Neuronal stem cell (in vitro differentiated cells): ENCODE results near the gene NEIL3.

Experiments
- DNase-seq: peaks from one replicate; pipeline ENCODE4 v3.0.0-alpha.2; 2013; ENCODE audit warnings: low spot score
- H2AFZ ChIP-seq: one replicate; pipeline ENCODE4 v1.6.1; 2013; ENCODE audit warnings: mild to moderate bottlenecking, low read length, inconsistent platforms
- H2AK5ac ChIP-seq: 2 replicates; pipeline ENCODE4 v1.6.1; 2013; ENCODE audit warnings: low read depth, mild to moderate bottlenecking, inconsistent platforms, low read length, moderate library complexity, mixed read lengths
- H2BK120ac ChIP-seq: 2 replicates; pipeline ENCODE4 v1.6.1; 2013; ENCODE audit warnings: low read depth, mild to moderate bottlenecking, inconsistent platforms, low read length, moderate library complexity, mixed read lengths
- H2BK12ac ChIP-seq: one replicate; pipeline ENCODE4 v1.6.1; 2013; ENCODE audit warnings: low read length, inconsistent platforms
- H2BK15ac ChIP-seq: 2 replicates; pipeline ENCODE4 v1.6.1; 2013; ENCODE audit warnings: mild to moderate bottlenecking, low read length, inconsistent platforms, mixed read lengths
- H2BK5ac ChIP-seq: one replicate; pipeline ENCODE4 v1.6.1; 2013; ENCODE audit warnings: inconsistent platforms, mild to moderate bottlenecking, low read length, moderate library complexity
- H3K14ac ChIP-seq: one replicate; pipeline ENCODE4 v1.6.1; 2013; ENCODE audit warnings: low read length, inconsistent platforms
- H3K18ac ChIP-seq: 2 replicates; pipeline ENCODE4 v1.6.1; 2013; ENCODE audit warnings: low read length, inconsistent platforms
- H3K23ac ChIP-seq: 2 replicates; pipeline ENCODE4 v1.6.1; 2013; ENCODE audit warnings: low read depth, mild to moderate bottlenecking, mixed read lengths, low read length, inconsistent platforms; ENCODE audit not compliant: poor library complexity
- H3K27ac ChIP-seq: replicated peaks from 3 replicates; pipeline ENCODE4 v1.5.1; 2013; ENCODE audit warnings: low read length, inconsistent platforms
- H3K27me3 ChIP-seq, 3 experiments: 2 replicates each; pipeline ENCODE4 v1.6.1; 2013; ENCODE audit warnings: low read length in 3 of 3, mild to moderate bottlenecking in 2 of 3, inconsistent platforms in 1 of 3, low read depth in 1 of 3, mixed read lengths in 1 of 3, moderate library complexity in 1 of 3; ENCODE audit not compliant: control insufficient read depth in 3 of 3, insufficient read depth in 3 of 3
- H3K36me3 ChIP-seq, 2 donors: replicated peaks in 1 of 2; 2 replicates each; pipeline ENCODE4 v1.6.1; 2013; ENCODE audit warnings: low read length in 2 of 2; ENCODE audit not compliant: control insufficient read depth in 2 of 2, insufficient read depth in 2 of 2
- H3K4ac ChIP-seq: 2 replicates; pipeline ENCODE4 v1.6.1; 2013; ENCODE audit warnings: inconsistent platforms, mild to moderate bottlenecking, low read length, moderate library complexity
- H3K4me1 ChIP-seq, 2 donors: 1 replicate in 1 of 2; 2 replicates in 1 of 2; pipeline ENCODE4 v1.6.1; 2013; ENCODE audit warnings: low read length in 2 of 2, low read depth in 1 of 2; ENCODE audit not compliant: control insufficient read depth in 2 of 2, insufficient read depth in 1 of 2
- H3K4me2 ChIP-seq: one replicate; pipeline ENCODE4 v1.6.1; 2013; ENCODE audit warnings: mild to moderate bottlenecking, low read length, inconsistent platforms; ENCODE audit not compliant: insufficient read depth, poor library complexity, severe bottlenecking
- H3K4me3 ChIP-seq, 2 donors: 2 replicates each; pipeline ENCODE4 v1.5.1; 2013; ENCODE audit warnings: low read length in 2 of 2, mild to moderate bottlenecking in 2 of 2, inconsistent platforms in 1 of 2, moderate library complexity in 1 of 2
- H3K79me1 ChIP-seq: one replicate; pipeline ENCODE4 v1.6.1; 2013; ENCODE audit warnings: low read depth, mild to moderate bottlenecking, inconsistent platforms, low read length, moderate library complexity
- H3K9ac ChIP-seq: one replicate; pipeline ENCODE4 v1.6.1; 2013; ENCODE audit warnings: mild to moderate bottlenecking, low read depth, low read length, inconsistent platforms; ENCODE audit not compliant: poor library complexity
- H3K9me3 ChIP-seq, 2 donors: replicated peaks in 1 of 2; 2 replicates each; pipeline versions ENCODE3 to v1.6.1; 2013; ENCODE audit warnings: low read length in 2 of 2, mild to moderate bottlenecking in 2 of 2, inconsistent platforms in 1 of 2, low read depth in 1 of 2, mixed read lengths in 1 of 2, moderate library complexity in 1 of 2; ENCODE audit not compliant: control insufficient read depth in 2 of 2, insufficient read depth in 1 of 2
- H4K8ac ChIP-seq: one replicate; pipeline ENCODE4 v1.6.1; 2013; ENCODE audit warnings: low read depth, mild to moderate bottlenecking, inconsistent platforms, low read length, moderate library complexity
- H4K91ac ChIP-seq: one replicate; pipeline ENCODE4 v1.6.1; 2013; ENCODE audit warnings: low read length, low read depth, mild to moderate bottlenecking, inconsistent platforms; ENCODE audit not compliant: poor library complexity
- WGBS, 2 donors: extraction: QIAGEN DNeasy Blood & Tissue Kit; methylation state at CpG; one replicate each; pipeline ENCODE4 v1.1.7; 2013; ENCODE audit warnings: missing lambda C conversion rate in 2 of 2, mixed read lengths in 1 of 2; ENCODE audit not compliant: insufficient read length in 2 of 2, insufficient replicate concordance in 1 of 2; ENCODE audit errors: extremely low coverage in 2 of 2; 5-methylcytosine and 5-hydroxymethylcytosine counted together

Gene NEIL3

DNA sequence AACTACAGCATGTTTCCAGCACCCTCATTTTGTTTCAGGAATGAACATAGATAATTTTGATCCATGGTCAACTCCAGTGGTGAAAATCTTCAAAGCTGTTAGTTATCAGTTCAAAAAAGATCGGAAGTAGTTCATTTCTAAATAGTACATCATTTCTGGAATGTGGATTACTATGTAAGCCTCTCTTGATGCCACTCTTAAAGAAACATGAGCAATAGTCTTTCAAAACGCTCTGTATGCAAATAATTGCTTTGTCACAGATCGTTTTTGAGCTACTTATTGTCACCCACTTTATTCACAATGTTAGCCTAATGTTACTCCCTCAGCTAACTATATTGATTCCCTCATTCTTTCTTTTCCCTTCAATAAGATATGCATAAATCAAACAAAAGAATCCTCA, 65.7 kb downstream of the NEIL3 start:
- no peak overlapping the region for H3K4me2 ChIP-seq
- H3K9ac ChIP-seq, result no peak overlapping the region
- no peak overlapping the region for H2BK12ac ChIP-seq
- no peaks in the 10 kb centered on the region for H3K36me3 ChIP-seq
- no CpG with 5 or more reads among the region's 3 CpGs for WGBS, 2 donors
- no peak overlapping the region for H3K14ac ChIP-seq
- H3K18ac ChIP-seq, result no peak overlapping the region
- peak overlapping the region; percentile 69 for H3K27ac ChIP-seq
- no peak overlapping the region for H3K4ac ChIP-seq
- no peak overlapping the region for H3K23ac ChIP-seq
- no peaks in the 10 kb centered on the region for H3K9me3 ChIP-seq
- H2BK120ac ChIP-seq, result no peak overlapping the region
- no peak overlapping the region for H2BK15ac ChIP-seq
- no peak overlapping the region for H3K4me3 ChIP-seq
- no peak overlapping the region for H4K91ac ChIP-seq
- no peaks in the 10 kb centered on the region for H3K27me3 ChIP-seq
- H2AK5ac ChIP-seq, result no peak overlapping the region
- H2BK5ac ChIP-seq, result no peak overlapping the region
- peaks cover 0 to 13% of the 10 kb centered on the region in 2 donors for H3K4me1 ChIP-seq
- DNase-seq, result no peak
- H3K79me1 ChIP-seq, result no peaks in the 10 kb centered on the region
- H4K8ac ChIP-seq, result no peak overlapping the region
- peak overlapping the region; percentile 20 for H2AFZ ChIP-seq

DNA sequence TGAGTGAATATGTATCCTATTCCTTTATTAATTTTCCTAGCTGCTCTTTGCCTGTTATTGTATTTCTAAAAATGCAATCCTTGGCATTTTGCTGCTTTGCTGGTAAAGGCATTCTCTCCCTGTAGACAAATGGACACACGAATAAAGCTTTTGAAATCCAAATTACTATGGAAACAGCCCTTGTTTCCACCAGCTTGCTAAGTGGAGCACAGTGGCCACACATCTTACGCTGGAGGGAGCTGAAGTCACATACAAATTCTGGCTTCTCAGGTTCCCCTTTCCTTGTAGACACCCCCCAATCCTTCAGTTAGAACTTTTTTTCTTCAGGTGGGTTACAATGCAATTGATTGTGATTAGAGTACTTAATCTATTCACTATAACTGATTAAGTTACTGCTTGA, 66.3 kb downstream of the NEIL3 start:
- Histone ChIP-seq H3K79me1 (no peaks in the 10 kb centered on the region), H3K23ac (no peak overlapping the region), H3K36me3 (no peaks in the 10 kb centered on the region), H4K91ac (no peak overlapping the region), H3K4me2 (no peak overlapping the region), H3K18ac (no peak overlapping the region), H3K9me3 (no peaks in the 10 kb centered on the region), H2AFZ (no peak overlapping the region), H3K4ac (no peak overlapping the region), H3K9ac (no peak overlapping the region), H3K27ac (no peak overlapping the region), H2BK120ac (no peak overlapping the region), H3K14ac (no peak overlapping the region), H2BK5ac (no peak overlapping the region), H3K27me3 (no peaks in the 10 kb centered on the region), H3K4me3 (no peak overlapping the region), H2BK15ac (no peak overlapping the region), H2AK5ac (no peak overlapping the region), H4K8ac (no peak overlapping the region), H2BK12ac (no peak overlapping the region), H3K4me1 (peaks cover 0 to 13% of the 10 kb centered on the region in 2 donors)
- no CpG with 5 or more reads among the region's 2 CpGs for WGBS, 2 donors
- no peak for DNase-seq

DNA sequence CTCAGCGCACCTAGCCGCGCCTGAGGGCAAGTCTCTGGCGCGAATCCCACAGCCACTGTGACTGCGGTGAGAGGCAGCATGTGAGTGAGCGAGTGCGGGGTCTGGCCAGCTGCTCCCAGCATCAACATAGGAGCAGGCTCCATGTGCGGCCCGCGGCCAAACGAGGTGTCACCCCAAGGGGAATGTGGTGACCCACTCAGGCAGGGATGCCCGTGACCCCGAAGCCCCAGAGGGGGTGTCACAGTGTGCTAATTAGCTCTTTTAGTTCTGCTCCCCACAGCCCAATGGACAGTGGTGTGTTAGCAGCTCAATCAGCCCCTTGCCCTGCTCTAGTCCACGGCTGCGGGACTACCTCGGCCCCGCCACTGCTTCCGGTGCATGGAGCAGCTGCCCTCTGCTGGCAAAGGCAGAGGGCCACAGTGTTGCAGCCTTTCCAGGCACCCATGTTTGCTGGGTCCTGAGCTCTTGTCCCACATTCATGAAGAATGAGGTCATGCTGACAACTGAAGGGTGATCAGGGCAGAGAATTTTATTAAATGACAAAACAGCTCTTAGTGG, 71.1 kb downstream of the NEIL3 start:
- H2BK5ac ChIP-seq, result no peak overlapping the region
- peak overlapping the region; percentile 86 for H3K14ac ChIP-seq
- no peak overlapping the region for H4K8ac ChIP-seq
- peak overlapping the region in 1 of 2 donors; percentile 65 for H3K4me3 ChIP-seq
- H3K23ac ChIP-seq, result peak overlapping the region; percentile 48
- H3K4ac ChIP-seq, result no peak overlapping the region
- peak overlapping the region; percentile 51 for H2BK15ac ChIP-seq
- peak overlapping the region; percentile 87 for H2AK5ac ChIP-seq
- H2BK120ac ChIP-seq, result no peak overlapping the region
- no peak overlapping the region for H4K91ac ChIP-seq
- H2AFZ ChIP-seq, result no peak overlapping the region
- WGBS, 2 donors, result no CpG with 5 or more reads among the region's 19 CpGs
- H3K27ac ChIP-seq, result no peak overlapping the region
- no peaks in the 10 kb centered on the region for H3K36me3 ChIP-seq
- no peaks in the 10 kb centered on the region for H3K9me3 ChIP-seq
- no peaks in the 10 kb centered on the region for H3K27me3 ChIP-seq
- peak overlapping the region; percentile 81 for H3K18ac ChIP-seq
- DNase-seq, result no peak
- H3K4me2 ChIP-seq, result no peak overlapping the region
- H2BK12ac ChIP-seq, result peak overlapping the region; percentile 66
- H3K9ac ChIP-seq, result peak overlapping the region; percentile 50
- H3K4me1 ChIP-seq, result peaks cover 0 to 5% of the 10 kb centered on the region in 2 donors
- peaks cover 3% of the 10 kb centered on the region for H3K79me1 ChIP-seq

DNA sequence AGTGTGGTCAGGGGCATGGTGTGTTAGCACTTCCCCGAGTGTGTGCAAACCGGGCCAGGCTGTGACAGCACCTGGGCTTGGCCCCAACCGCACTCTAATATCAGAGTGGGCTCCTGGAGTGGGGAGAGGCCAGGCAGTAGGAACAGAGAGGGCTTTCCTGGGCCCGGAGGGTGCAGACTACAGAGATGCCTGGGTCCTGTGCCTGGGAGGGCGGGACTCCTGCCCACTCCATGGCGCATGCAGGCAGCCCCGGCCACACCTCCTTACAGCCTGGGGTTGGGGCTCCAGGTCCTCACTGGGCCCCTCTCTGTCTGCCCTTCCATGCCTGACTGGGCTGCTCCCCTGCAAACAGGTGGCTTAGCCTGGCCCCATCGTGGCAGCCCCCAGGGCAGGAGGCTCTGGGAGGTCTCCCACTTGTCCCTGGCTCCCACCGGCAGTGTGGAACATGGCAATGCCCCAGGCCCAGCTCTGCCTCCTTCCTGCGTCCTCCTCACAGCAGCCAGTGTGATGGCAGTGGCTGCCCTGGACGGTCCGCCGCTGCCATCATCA, 72.2 kb downstream of the NEIL3 start:
- H3K18ac ChIP-seq, result peak overlapping the region; percentile 74
- H3K23ac ChIP-seq, result peak overlapping the region; percentile 69
- no peaks in the 10 kb centered on the region for H3K9me3 ChIP-seq
- no peak for DNase-seq
- H3K14ac ChIP-seq, result peak overlapping the region; percentile 50
- no peaks in the 10 kb centered on the region for H3K36me3 ChIP-seq
- no peak overlapping the region for H2BK15ac ChIP-seq
- WGBS, 2 donors, result no CpG with 5 or more reads among the region's 13 CpGs
- H3K4ac ChIP-seq, result peak overlapping the region; percentile 29
- no peak overlapping the region for H3K27ac ChIP-seq
- H3K4me1 ChIP-seq, result no peaks in the 10 kb centered on the region
- no peak overlapping the region for H4K91ac ChIP-seq
- peak overlapping the region; percentile 34 for H2BK12ac ChIP-seq
- H2AK5ac ChIP-seq, result peak overlapping the region; percentile 65
- H3K9ac ChIP-seq, result no peak overlapping the region
- H4K8ac ChIP-seq, result no peak overlapping the region
- H3K27me3 ChIP-seq, result no peaks in the 10 kb centered on the region
- peaks cover 3% of the 10 kb centered on the region for H3K79me1 ChIP-seq
- no peak overlapping the region for H3K4me2 ChIP-seq
- no peak overlapping the region for H2BK5ac ChIP-seq
- H3K4me3 ChIP-seq, result peak overlapping the region in 1 of 2 donors; percentile 12
- H2AFZ ChIP-seq, result no peak overlapping the region
- H2BK120ac ChIP-seq, result no peak overlapping the region
